HG03457 (cell line): ENCODE results near the gene BIN1.
"Not testable (repeated sequence)": the region's sequence is repeated elsewhere in the genome, so short reads cannot be mapped to it uniquely, and the experiment has no call there.

ENCODE experiments used
- ATAC-seq: cut with Tn5 transposase; IDR thresholded peaks from one replicate; pipeline ENCODE4 v1.9.1; 2021; ENCODE audit warnings: moderate number of reproducible peaks; ENCODE audit not compliant: unreplicated experiment

The BIN1 gene

DNA sequence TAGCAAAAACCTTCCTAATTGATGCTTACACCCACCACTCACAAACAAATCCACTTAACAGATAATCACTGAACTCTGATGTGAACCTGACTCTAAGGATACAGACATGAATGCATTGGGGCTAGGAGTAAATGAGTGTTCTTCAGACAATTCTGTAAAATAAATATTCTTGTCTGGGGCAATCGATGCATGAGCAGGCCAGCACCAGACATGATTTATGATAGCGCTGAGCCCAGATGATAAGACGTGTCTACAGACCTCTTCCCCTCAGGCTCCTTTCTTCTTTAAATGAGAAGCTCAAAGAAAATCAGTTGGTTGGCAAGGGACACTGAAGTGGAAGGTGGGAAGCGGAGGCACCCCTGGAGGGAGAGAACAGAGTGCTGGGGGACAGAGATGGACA, 27.3 kb upstream of the BIN1 start:
- ATAC-seq: no peak

DNA sequence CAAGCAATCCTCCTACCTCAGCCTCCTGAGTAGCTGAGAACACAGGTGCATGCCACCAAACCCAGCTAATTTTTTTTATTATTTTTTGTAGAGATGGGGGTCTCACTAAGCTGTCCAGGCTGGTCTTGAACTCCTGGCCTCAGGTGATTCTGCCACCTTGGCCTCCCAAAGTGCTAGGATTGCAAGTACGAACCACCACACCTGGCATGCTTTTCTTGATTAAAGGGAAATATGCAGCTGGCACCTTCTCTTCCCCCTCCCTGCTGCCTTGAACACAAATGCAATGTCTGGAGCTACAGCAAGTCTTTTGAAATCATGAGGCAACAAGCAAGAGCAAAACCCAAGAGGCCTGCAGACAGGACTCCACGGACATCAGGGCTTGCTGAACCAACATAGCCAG, 26.8 kb upstream of the BIN1 start:
- ATAC-seq: no peak

DNA sequence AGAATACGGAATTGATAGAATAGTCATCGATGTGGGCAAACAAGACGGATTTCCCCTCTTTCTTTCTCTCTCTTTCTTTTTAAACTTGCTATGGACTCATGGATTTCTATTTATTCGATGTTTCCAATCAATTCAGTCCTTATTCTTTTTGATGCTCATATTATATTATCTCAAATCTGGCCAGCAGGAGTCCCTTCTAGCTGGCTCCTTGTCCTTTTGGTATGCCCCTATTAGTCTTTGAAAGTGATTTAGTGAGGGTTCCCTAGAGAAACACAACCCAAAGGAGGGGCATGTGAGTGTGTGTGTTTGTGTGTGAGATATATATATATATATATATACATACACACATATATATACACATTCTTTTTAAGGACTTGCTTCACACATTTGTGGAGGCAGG, 23.5 kb upstream of the BIN1 start:
- no peak for ATAC-seq

DNA sequence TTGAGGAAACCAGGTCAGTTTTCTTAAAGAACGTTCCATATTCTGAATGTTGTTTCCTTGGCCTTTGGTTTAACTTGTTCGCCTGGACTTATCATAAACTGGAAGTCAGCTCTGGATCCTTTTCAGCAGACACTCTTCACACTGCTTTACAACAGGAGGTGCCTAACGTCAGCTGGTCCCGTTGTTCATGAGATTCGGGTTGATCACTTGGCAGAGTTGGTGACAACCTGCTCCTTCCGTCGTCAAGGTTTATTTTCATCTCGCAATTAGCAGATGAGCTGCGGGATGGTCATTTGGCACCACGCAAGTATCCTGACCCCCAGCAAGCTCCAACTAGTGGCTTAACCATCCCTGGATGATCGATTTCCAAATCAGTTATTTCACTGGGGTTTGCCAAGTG, 23.0 kb upstream of the BIN1 start:
- no peak for ATAC-seq

DNA sequence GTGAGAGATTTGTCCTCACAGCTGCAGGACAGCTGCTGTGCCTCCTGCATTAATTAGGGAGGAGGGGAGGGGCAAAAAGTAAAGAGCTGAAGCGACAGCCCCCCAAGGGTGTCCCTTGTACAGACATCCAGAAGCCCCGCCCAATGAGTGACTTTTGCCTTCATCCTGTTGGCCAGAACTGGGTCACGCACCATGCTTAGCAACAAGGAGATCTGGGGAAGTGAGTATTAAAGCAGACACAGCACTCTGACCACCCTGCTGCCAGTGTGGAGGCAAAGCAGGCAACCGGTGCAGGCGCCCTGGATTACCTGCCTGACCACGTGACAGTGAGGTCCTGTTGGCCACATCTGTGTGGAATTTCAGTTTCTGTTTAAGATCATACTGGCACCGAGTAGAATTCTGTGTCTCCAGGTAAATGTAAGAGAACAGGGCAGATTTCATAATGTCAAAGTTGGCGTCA, 21.5 kb upstream of the BIN1 start:
- ATAC-seq: peak; percentile 91

DNA sequence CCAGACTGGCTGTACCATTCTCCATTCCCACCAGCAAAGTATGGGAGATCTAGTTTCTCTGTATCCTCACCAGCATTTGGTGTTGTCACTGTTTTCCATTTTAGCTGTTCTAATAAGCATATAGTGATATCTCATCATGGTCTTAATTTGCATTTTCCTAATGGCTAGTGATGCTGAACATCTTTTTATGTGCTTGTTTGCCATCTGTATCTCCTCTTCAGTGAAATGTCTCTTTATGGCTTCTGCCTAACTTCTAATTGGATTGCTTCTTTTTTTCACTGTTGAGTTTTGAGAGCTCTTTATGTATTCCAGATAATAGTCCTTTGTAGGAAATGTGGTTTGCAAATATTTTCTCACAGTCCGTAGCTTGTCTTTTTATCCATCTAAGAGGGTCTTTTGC, 18.9 kb upstream of the BIN1 start:
- no peak for ATAC-seq

DNA sequence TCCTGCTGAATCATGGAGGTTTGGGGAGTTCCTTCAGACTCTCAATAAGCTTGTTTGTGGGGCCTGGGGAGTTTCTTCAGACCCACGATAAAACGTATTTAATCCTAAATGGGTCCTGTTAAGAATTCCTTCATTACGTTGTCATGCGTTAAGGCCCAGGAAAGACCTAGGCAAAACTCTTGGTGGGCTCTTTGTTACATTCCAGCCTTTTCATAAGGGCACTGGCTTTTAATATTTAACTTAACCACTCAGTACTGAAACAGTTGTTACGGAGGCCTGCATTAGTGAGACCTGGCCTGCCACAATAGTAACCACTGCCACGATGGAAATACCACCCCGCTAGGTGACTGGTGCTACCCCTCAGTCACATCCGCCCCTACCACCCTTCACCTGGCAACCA, 17.5 kb upstream of the BIN1 start:
- no peak for ATAC-seq

DNA sequence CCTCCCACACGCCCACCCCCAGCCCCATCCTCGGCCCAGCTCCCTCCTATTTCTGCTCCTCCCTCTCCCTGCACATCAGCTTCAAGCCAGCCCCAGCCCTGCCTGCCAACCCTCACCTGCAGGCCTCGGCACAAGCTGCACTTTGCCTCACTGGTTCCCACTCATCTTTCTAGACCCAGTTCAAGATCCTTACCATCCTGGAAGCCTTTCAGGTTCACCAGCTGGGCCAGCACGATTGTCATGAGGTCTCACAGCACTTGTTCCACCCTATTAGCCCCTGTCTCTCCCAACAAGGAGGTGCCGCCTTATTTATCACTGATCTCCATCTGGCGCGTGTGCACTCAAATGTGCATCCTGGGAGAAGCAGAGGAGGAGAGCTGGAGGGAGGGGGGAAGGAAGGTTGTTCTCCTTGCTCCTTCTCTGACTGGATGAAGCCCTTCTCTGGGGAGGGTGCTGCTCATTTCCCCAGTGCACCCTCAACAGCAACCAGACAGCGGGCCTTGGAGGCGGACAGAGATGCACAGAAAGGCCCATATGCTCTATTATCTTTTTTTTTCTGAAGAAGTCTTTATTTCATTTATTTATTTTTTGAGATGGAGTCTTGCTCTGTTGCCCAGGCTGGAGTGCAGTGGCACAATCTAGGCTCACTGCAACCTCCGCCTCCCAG, 15.5 kb upstream of the BIN1 start:
- ATAC-seq: no peak

DNA sequence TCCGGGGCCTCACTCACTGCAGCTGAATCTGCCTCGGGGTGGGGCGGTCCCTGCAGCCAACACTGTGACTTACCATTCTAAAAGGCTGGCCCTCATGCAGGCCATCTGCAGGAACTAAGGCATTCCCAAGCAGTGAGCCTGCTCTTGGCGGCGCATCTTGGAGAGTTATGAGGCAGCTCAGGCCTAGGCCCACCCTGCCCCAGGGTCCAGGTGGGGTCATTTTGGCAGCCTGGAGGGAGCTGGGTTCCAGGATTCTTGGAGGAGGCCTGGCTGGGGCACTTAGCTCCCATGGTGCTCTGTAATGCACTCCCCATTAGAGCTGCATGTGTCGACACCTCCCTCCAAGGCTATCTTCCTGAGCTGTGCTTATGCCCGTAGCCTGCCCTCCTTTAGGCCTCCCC, 14.8 kb upstream of the BIN1 start:
- ATAC-seq: no peak

DNA sequence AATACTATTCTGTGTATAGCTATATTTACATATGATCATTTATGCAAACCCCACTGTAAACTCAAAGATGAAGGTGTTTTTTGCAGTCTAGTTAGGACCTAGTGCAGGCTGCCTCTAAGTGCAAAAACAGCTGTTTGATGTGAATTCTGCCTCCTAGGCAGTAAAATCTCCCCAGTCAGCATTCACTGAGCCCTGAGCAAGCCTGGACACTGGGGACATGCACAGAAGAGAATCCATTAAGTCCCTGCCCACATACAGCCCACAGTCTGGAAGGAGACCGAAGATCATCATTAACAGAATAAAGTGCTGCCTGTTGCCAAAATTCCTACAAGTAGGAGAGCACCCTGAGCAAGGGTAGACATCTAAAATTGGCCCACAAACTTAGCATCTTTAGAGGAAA, 14.4 kb upstream of the BIN1 start:
- no peak for ATAC-seq

DNA sequence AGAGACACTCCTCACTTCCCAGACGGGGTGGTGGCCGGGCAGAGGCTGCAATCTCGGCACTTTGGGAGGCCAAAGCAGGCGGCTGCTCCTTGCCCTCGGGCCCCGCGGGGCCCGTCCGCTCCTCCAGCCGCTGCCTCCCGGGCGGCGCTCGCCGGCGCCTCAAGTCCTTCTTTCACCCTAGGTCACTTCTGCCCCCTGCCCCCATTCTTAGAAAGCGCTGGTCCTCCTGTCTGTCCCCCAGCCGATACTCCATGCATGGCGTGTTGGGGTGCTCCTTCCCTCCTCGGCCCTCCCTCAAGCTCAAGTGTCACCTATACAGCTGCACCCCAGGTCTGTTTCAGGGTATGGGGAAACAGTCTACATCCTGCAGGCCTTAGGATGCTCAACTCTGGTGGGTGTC, 13.5 kb upstream of the BIN1 start:
- not testable (repeated sequence) for ATAC-seq

DNA sequence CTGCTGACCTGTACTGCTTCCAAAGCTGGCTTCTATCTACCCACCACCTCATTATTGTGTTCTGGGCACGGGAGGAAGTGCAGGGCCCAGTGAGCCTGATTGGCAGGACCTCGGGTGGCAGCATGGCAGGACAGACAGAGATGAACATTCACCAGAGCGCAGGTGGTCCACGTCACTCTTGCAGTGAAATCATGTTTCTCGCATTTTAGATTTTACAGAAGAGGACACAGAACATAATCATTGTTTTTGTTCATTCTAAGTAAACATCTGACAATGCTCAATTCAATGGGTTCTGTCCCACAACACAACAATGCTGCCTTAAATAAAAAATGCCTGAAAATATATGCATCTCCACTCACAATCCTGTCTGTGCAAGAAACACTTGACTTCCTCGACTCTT, 11.5 kb upstream of the BIN1 start:
- no peak for ATAC-seq

DNA sequence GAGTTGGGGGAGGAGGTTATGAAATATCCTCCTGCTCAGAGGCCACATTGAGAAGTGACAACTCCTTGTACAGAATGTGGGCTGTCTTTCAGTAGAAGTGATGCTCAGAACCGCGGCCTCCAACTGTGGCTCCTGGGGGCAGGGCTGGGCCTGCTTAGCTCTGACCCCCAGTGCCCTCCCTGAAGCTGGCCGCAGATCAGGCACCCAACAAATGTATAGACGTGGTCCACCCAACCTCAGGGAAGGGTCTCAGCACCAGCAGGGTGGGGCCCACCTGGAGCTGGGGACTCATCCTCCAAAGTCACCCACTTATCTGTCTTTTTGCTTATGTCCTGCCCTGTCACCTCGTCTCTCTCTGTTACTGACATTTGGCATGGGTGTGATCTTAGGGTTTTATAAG, 11.1 kb upstream of the BIN1 start:
- ATAC-seq: no peak

DNA sequence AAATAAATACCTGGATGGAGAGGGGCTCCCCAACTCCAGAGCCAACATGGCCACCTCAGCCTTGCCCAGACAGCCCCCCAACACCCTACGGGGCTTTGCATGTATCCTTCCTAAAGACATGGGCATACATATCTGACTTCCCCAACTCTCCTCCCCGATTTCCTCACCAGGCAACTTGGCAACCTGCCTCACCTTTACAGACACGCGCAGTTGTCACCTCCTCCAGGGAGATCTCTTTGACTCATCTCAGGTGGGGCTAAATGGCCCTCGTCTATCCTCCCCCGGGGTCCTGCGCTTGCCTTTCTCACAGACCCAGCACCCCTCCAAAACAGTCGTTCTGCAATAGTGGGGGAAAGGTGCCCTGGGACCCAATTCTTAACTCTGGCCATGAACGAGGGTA, 10.6 kb upstream of the BIN1 start:
- ATAC-seq: no peak

DNA sequence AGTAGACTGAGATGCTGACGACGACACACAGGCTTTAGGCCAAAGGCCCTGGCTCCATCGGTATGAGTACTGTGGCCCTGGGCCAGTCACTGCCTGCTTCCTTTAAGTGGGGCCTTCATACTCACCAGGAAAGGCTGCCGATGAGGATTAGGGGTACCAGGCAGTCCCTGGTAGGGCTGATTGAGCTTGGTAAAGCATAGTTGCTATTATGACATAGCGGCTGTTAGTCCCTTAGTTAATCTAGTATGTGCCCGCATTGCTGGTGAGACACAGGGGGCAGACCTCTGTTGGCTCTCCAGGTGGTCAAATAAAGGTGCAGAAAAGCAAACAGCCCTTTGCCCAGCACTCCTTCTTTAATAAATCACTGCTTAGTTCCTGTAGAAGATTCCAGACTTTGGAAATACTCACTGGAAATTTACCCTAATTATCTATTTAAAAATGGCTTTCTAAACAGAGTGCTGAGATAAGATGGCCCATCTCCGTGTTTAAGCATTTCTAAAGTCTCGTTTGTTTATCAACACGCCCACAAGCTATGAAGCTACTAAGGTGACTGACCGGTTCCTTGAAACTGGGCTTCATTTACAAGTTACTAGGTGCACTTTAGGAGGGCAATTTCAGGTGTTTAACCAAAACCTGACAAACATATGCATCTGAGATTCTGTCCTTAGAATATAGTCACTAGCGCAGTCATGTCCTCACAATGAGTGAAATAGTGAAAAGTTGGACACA, 8.7 kb upstream of the BIN1 start:
- no peak for ATAC-seq

DNA sequence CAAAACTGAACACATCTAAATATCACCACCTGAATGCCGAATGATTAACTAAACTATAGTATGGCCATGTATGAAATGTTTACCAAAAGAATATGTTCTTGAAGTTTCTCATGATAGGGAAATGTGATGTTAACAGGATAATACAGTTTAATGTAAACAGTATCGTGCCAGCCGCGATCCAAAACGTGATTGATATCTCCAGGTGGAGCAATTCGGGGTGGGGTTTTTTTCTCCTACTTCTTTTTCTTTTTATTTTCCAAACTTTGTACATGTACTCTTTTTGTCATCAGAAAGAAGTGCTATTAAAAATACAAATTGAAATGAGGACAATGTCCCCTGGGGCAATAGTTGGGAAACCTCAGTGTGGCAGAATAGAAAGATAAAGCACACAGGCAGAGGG, 4.0 kb upstream of the BIN1 start:
- no peak for ATAC-seq

DNA sequence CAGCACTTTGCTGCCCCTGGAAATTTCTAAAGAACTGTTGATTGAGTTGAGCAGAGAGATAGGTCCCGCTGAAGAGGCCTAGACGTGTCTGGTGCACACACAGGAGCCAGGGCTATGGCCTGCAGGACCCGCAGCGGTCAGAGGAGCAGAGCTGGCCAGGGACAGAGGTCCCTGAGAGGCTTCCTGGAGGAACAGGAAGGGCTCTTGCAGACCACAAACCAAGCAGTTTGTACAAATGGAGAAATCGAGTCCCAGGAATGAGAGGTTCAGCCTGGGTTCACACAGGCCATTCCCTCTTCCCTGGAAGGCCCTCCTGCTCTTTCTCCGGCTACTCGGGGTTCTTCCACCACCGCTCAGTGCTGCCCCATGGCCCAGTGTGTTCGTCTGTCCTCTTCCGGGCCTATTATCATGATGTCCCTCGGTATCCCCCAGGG, 1.2 kb upstream of the BIN1 start:
- no peak for ATAC-seq

DNA sequence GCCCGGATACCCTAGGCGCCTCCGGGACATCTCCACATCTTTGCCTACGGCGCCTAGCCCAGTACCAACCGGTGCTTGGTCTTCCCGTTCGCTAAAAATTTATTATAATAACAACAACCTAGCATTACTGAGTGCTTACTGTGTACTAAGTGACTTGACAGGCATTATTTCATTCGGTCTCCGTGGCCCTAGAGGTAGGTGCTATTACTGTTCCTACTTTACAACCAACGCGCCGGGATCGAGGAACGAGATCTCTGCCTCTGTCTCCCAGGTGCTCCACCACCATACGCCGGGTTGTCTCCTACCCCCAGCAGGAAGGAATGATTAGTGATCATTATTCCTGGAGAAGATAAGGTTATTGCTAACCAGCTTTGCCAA, 657 bp upstream of the BIN1 start:
- peak; percentile 1 for ATAC-seq

DNA sequence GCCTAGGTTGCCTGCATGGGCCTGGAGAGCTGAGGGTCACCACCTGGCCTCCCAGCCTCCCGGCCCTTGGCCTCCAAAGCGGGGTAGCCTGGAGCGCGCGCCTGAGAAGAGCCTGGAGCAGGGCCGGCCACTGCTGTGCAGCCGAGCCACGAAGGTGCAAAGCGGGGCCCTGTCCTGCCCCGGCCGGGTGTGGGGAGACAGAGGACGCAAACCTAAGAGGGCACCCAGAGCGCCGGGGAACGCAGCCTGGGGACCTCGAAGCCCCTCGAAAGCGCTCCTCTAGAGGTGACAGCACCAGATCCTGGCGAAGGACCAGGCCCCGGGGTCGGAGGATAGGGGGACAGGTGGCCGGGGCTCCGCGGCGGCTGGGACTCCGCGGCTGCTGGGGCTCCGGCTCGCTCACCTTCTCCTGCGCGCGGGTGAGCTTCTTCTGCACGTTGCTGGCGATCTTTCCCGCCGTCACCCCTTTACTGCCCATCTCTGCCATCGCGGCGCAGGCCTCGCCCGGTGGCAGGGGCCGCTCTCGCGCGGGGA, 430 bp downstream of the BIN1 start:
- peak; percentile 13 for ATAC-seq

DNA sequence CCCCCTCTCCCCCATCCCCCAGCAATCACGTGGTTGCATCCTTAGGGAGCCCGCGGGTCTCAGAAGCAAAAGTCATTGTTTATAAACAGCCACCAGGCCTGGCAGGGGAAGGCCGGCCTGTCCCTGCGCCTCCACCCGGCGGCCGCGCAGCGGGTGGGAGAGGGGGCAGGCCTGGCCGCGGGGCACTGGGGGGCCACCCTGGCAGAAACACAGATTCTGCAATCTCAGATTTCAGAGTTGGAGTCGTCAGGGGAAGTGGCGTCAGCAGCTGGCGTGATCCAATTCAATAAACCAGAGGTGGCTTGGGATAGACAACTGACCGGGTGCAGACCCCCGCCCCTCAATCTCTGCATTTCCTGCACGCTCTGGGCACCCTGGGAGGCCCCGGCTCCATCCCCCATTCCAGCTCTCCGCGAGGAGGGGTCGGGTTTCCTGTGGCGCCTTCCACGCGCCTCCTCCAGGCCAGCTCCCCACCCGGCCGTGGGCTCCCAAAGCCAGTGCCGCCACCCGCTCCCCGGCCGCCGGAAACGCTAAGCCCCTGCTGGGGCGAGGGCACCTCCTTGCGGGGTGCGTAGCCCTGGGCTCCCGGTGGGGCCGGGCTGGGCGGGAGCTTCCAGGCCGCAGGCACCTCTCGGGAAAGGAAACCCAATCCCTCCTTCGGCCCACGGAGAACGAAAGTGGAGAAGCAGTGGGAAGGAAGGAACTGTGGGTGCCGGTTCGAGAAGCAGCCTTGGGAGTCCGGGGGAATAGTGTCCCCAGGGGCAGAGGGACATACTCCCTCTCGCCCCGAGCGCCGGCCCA, 1.1 kb downstream of the BIN1 start:
- no peak for ATAC-seq

DNA sequence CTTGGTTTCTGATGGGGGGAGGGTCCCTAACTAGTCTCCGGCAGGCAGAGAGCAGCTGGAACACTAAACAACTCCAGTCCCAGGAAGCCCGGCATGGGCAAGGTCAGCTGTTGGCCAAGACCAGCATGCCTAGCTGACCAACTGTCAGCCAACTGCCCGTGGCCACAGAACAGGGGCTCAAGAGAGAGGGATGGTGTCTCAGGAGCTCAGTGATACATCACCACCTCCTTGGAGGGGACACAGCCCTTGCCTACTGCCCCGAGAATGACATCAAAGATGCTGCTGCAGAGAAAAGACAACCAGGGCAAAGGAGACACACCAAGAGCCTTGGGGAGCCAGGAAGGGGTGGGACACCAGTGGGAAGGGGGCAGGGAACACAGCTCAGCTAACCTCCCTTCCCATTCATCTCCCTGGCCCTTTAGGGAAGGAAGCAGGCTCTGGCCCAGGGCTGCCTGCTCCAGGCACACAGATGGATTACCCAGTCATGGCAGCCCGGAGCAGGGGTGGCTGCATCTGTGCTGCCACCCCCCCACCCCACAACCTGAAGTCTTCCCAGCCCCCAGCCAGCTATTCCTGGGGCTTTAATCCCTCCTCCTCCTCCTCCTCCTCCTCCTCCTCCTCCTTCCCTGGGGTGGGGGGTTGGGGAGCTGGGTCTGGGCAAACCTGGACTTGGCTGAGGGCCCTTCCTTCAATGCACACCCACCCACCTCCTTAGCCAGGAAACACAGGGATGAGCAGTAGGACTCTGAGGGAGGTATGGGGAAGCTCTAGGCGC, 1.9 kb downstream of the BIN1 start:
- no peak for ATAC-seq
